Astrocyte of the spinal cord (primary cell): ENCODE results near the gene LHFPL2.

Experiments used
- DNase-seq: peaks from one replicate; pipeline ENCODE4 v3.0.0; 2011; ENCODE audit warnings: low read depth, low spot score
- H3K4me3 ChIP-seq: 2 replicates; pipeline ENCODE4 v1.5.1; 2011; ENCODE audit warnings: low read depth, mild to moderate bottlenecking, low read length, moderate library complexity
- in situ Hi-C: cut with HindIII; loops from 2 replicates; pipeline ENCODE4 v1.10.0; 2017; ENCODE audit warnings: low sequenced_read_pairs
- TF ChIP-seq, protein P1 (sequence below): IDR thresholded peaks from 2 replicates; pipeline ENCODE4 v1.5.1; 2012; ENCODE audit warnings: low read depth, mild to moderate bottlenecking, low read length, inconsistent platforms

Gene LHFPL2

DNA sequence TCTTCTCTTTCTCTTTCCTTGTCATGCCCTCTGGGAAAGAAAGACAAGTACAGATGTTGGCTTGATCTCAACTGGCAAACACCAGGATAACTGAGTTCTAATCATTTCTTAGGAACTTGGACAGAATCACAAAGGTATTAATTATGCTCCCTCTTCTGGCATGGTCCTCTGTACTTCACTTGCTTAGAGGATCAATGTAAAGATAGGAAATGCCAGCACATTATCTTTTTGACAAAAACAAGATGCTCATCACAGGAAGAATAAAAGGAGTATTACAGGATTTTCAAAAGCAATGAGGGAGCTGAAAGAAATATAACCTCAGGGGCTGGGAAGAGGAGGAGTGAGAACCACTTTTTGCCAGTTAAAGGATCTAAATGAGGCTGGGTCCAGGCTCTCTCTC is 70.6 kb downstream of the LHFPL2 start:
- no peak for DNase-seq
- H3K4me3 ChIP-seq, result no peak overlapping the region
- TF ChIP-seq, protein P1, sequence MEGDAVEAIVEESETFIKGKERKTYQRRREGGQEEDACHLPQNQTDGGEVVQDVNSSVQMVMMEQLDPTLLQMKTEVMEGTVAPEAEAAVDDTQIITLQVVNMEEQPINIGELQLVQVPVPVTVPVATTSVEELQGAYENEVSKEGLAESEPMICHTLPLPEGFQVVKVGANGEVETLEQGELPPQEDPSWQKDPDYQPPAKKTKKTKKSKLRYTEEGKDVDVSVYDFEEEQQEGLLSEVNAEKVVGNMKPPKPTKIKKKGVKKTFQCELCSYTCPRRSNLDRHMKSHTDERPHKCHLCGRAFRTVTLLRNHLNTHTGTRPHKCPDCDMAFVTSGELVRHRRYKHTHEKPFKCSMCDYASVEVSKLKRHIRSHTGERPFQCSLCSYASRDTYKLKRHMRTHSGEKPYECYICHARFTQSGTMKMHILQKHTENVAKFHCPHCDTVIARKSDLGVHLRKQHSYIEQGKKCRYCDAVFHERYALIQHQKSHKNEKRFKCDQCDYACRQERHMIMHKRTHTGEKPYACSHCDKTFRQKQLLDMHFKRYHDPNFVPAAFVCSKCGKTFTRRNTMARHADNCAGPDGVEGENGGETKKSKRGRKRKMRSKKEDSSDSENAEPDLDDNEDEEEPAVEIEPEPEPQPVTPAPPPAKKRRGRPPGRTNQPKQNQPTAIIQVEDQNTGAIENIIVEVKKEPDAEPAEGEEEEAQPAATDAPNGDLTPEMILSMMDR, result no peak
- in situ Hi-C loops, result no loop called here

DNA sequence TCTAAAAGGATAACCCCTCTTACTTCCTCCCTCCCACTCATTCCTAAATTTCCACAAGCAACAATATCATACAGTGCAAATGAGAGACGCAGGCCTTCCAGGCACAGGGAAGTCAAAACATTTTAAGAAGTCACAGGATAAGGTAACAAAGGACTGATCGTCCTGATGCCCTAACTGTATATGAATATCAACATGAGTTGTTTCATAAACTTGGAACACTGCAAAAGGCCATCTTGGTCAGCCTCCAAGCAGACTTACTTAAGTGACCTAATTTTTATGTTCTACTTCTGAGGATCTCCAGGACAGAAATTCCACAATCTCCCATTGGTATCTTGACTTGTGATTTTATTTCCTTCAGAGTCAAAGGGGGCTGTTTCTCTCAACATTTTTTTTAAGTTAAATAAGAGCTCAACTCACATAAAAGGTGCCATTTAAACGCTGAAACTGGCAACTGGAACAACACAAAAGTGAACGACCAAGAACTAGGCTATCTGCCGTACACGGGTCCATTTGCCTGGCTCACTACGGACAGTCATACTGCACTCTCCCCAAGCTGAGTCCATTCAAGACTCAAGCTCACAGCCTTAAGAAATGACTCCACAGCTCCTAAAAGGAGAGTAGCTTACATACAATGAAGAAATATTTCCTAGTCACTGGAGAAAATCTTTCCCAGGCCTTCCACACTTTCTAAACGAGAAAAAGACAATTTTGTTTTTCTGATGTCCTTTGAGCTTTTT is 71.3 kb downstream of the LHFPL2 start:
- no peak for DNase-seq
- no peak overlapping the region for H3K4me3 ChIP-seq
- in situ Hi-C loops, result no loop called here
- TF ChIP-seq, protein P1, result no peak

DNA sequence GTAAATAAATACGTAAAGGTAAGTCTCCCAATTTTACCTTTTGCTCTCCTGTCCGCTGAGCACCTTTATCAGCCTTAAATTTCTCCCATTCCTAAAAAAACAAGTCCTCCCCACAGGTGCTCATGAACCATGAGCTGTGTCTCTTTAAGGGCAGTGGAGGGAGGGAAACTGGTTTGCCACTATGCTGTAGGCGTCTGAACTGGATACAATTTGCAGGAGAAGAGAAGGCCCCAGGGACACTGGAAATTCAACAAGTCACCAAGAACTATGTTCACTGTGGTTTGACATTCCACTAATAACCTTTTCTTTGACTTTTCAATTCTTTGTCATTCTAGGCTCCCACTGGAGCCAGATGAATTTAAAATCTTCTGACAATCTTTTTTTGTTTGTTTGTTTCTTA is 72.2 kb downstream of the LHFPL2 start:
- H3K4me3 ChIP-seq, result no peak overlapping the region
- DNase-seq, result no peak
- TF ChIP-seq, protein P1, result no peak
- in situ Hi-C loops, result no loop called here

DNA sequence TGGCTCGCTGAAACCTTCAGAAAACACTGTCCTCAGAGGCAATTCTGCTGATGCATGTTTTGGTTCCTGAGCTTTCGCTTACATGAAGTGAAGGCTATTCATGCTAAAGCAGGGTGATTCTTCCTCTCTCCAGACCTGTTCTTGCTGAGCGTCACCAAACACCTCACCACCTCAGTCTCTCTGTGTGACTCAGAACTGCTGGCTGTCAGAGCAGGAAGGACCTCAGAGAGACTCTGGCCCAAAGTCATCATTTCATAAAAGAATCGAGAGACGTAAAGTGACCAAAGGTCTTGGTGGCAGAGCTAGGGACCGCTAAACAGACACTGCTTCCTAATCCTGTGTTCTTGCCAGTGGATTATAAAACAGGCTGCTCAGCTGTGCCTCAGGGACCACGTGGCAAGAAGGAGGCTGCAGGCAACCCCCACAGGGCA is 73.8 kb downstream of the LHFPL2 start:
- TF ChIP-seq, protein P1, result no peak
- no peak overlapping the region for H3K4me3 ChIP-seq
- peak; percentile 56 for DNase-seq
- in situ Hi-C loops, result no loop called here

DNA sequence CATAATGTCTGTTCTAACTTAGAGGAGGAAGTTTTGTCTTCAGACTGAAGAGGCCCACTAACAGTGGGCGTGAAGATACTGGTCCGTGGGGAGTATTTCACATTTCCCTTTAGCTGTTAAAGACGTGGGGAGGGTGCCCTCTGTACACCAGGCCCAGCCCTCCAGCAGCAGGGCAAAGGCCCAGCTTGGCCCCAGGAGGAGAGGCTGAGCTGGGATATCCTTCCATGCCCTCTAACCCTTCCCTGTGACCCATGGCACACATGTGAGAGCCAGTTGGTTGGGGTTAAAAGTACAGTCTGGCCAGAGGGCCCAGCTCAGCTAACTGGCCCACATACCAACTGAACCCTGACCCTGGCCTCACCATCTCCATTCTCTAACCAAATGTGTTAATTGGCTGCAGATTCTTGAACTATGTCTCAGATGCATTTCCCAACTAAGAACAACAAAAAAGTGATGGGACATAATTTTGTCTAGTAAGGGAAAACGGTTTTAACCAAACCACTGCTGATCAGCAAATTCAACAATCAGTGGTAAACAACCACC is 74.4 kb downstream of the LHFPL2 start:
- DNase-seq, result no peak
- no peak overlapping the region for H3K4me3 ChIP-seq
- TF ChIP-seq, protein P1, result no peak
- in situ Hi-C loops, result no loop called here

DNA sequence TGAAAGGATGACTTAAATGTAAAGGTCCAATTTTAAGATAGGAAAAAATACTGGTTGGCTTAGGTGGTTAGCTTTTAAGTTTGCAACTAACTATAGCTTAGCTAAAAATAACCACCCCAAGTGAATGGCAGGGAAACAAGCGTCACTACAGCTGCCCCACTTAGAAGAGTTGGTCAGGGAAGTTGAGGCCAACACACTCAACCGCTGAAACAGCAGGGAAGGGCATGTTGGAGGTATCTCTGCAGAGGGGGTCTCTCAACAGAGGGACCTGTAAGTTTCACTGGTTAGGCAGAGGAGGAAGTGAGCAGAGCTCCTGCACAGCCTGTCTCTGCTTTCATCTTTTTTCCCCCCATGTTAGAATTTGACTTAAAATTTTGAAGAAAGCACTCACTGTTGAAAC is 75.3 kb downstream of the LHFPL2 start:
- no peak overlapping the region for H3K4me3 ChIP-seq
- in situ Hi-C loops, result no loop called here
- no peak for DNase-seq
- TF ChIP-seq, protein P1, result no peak
